Stomach (tissue), 19 donors: Measurements from ENCODE around the gene ANKHD1. TPM values are rescaled to one million over a fixed set of nuclear protein-coding genes. Genes with fewer than 3 reads are reported as not detected.
A peak's percentile ranks its signal among the peaks of the same experiment; 100 is the strongest.

Experiments
- DNase-seq, 2 donors: peaks; one replicate each; pipeline versions ENCODE4 v3.0.0 to v3.0.0-alpha.2; 2013 to 2019
- H3K27ac ChIP-seq, 5 donors: fragments of 200-600 bp in 4 of 5; sonication (generic) in 4 of 5; one replicate each; pipeline ENCODE4 v1.5.1; 2013 to 2019; ENCODE audit warnings: mild to moderate bottlenecking in 1 of 5, moderate library complexity in 1 of 5
- H3K27me3 ChIP-seq, 3 donors: fragments of 200-600 bp; sonication (generic); one replicate each; pipeline ENCODE4 v1.5.1; 2017 to 2019; ENCODE audit warnings: mixed run types in 1 of 3
- H3K36me3 ChIP-seq, 4 donors: fragments of 200-600 bp; sonication (generic); 1 replicate in 3 of 4; 2 replicates in 1 of 4; pipeline ENCODE4 v1.5.1; 2016 to 2019
- H3K4me1 ChIP-seq, 4 donors: fragments of 200-600 bp; sonication (generic); one replicate each; pipeline ENCODE4 v1.5.1; 2016 to 2019
- H3K4me3 ChIP-seq, 4 donors: fragments of 200-600 bp; sonication (generic) in 3 of 4; one replicate each; pipeline ENCODE4 v1.5.1; 2016 to 2019; ENCODE audit warnings: mild to moderate bottlenecking in 1 of 4
- H3K9me3 ChIP-seq, 4 donors: fragments of 200-600 bp; sonication (generic); one replicate each; pipeline ENCODE4 v1.5.1; 2016 to 2019
- EP300 ChIP-seq: sonication (generic); formaldehyde crosslinking; IDR thresholded peaks from one replicate; pipeline ENCODE4 v1.6.1; 2017; ENCODE audit warnings: antibody characterized with exemption
- POLR2A ChIP-seq, 4 donors: fragments of 450-650 bp; IDR thresholded peaks; one replicate each; pipeline ENCODE4 v1.6.1; 2016; ENCODE audit warnings: antibody characterized with exemption in 4 of 4, control low read depth in 2 of 4, mild to moderate bottlenecking in 1 of 4, moderate library complexity in 1 of 4
- POLR2AphosphoS5 ChIP-seq, 3 donors: sonication (generic); formaldehyde crosslinking; IDR thresholded peaks; one replicate each; pipeline ENCODE4 v1.6.1; 2016; ENCODE audit warnings: antibody characterized with exemption in 3 of 3
- WGBS, 5 donors: extraction: QIAGEN DNeasy Blood & Tissue Kit in 3 of 5; methylation state at CpG; one replicate each; pipeline versions ENCODE4 v1.1.5 to v1.1.7; 2013 to 2018; 5-methylcytosine and 5-hydroxymethylcytosine counted together
- intact Hi-C: fragments of 100-400 bp; cut with DNase I; formaldehyde crosslinking; loops from one replicate; pipeline ENCODE4 v1.15.1; 2023; ENCODE audit warnings: low total_unique reads
- long read RNA-seq, 10 donors: transcript quantifications; one replicate each; lab custom pipeline, GENCODE V29; 2026
- polyA plus RNA-seq, 3 donors: library from polyadenylated mRNA; stranded (reverse); fragments of 200-250 nt; gene quantifications; one replicate each; pipeline ENCODE4 v1.2.3, GENCODE V29; 2013
- total RNA-seq, 5 donors: library from RNA; depleted of rRNA; stranded (reverse); fragments of >200 nt; gene quantifications; one replicate each; pipeline versions ENCODE4 v1.1.0 to v1.2.3, GENCODE V29; 2014 to 2016
- TF ChIP-seq, protein P1 (sequence below), 7 experiments: fragments of 450-650 bp in 4 of 7; fragments of 200-600 bp in 3 of 7; sonication (generic) in 3 of 7; IDR thresholded peaks; one replicate each; pipeline ENCODE4 v1.5.1; 2016 to 2019; ENCODE audit warnings: antibody characterized with exemption in 7 of 7, control low read depth in 2 of 7, mild to moderate bottlenecking in 1 of 7
- donor health status: healthy with polysubstance abuse.
- donor health status: Bipolar disorder and iron deficiency.
- donor health status: healthy.

Gene ANKHD1, protein sequence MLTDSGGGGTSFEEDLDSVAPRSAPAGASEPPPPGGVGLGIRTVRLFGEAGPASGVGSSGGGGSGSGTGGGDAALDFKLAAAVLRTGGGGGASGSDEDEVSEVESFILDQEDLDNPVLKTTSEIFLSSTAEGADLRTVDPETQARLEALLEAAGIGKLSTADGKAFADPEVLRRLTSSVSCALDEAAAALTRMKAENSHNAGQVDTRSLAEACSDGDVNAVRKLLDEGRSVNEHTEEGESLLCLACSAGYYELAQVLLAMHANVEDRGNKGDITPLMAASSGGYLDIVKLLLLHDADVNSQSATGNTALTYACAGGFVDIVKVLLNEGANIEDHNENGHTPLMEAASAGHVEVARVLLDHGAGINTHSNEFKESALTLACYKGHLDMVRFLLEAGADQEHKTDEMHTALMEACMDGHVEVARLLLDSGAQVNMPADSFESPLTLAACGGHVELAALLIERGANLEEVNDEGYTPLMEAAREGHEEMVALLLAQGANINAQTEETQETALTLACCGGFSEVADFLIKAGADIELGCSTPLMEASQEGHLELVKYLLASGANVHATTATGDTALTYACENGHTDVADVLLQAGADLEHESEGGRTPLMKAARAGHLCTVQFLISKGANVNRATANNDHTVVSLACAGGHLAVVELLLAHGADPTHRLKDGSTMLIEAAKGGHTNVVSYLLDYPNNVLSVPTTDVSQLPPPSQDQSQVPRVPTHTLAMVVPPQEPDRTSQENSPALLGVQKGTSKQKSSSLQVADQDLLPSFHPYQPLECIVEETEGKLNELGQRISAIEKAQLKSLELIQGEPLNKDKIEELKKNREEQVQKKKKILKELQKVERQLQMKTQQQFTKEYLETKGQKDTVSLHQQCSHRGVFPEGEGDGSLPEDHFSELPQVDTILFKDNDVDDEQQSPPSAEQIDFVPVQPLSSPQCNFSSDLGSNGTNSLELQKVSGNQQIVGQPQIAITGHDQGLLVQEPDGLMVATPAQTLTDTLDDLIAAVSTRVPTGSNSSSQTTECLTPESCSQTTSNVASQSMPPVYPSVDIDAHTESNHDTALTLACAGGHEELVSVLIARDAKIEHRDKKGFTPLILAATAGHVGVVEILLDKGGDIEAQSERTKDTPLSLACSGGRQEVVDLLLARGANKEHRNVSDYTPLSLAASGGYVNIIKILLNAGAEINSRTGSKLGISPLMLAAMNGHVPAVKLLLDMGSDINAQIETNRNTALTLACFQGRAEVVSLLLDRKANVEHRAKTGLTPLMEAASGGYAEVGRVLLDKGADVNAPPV (N-terminal part only)
- total RNA-seq (100 to 1,000 TPM in 4 of 5 donors, 10 to 100 TPM in 1; 99.6 to 249 (median 175) TPM), polyA plus RNA-seq (10 to 100 TPM; 22.0 to 99.4 (median 37.6) TPM)
- long read RNA-seq, donor 1 = 0 reads
- long read RNA-seq, donor 2, transcript ANKHD1-218 (2 exons, 522 nt) = major isoform, 10 of 27 reads
- long read RNA-seq, donor 2, partial matches to known transcripts = 14 of 27 reads
- long read RNA-seq, donor 2, other reads (novel, unspliced or antisense) = 0 of 27 reads
- long read RNA-seq, donor 3, partial matches to known transcripts = 5 of 8 reads
- long read RNA-seq, donor 3, other reads (novel, unspliced or antisense) = 0 of 8 reads
- long read RNA-seq, donor 4 = 0 reads
- long read RNA-seq, donor 5, partial matches to known transcripts = 22 of 26 reads
- long read RNA-seq, donor 5, other reads (novel, unspliced or antisense) = 0 of 26 reads
- long read RNA-seq, donor 6, transcript ANKHD1-218 (2 exons, 522 nt) = major isoform, 8 of 49 reads
- long read RNA-seq, donor 6, partial matches to known transcripts = 36 of 49 reads
- long read RNA-seq, donor 6, other reads (novel, unspliced or antisense) = 0 of 49 reads
- long read RNA-seq, donor 7, partial matches to known transcripts = 16 of 21 reads
- long read RNA-seq, donor 7, other reads (novel, unspliced or antisense) = 0 of 21 reads
- long read RNA-seq, donor 8, full-length matches to known transcripts = 6 of 12 reads
- long read RNA-seq, donor 8, partial matches to known transcripts = 6 of 12 reads
- long read RNA-seq, donor 8, other reads (novel, unspliced or antisense) = 0 of 12 reads
- long read RNA-seq, donor 9, partial matches to known transcripts = 6 of 9 reads
- long read RNA-seq, donor 9, other reads (novel, unspliced or antisense) = 0 of 9 reads
- long read RNA-seq, donor 10, partial matches to known transcripts = 0 of 1 reads
- long read RNA-seq, donor 10, other reads (novel, unspliced or antisense) = 0 of 1 reads

DNA sequence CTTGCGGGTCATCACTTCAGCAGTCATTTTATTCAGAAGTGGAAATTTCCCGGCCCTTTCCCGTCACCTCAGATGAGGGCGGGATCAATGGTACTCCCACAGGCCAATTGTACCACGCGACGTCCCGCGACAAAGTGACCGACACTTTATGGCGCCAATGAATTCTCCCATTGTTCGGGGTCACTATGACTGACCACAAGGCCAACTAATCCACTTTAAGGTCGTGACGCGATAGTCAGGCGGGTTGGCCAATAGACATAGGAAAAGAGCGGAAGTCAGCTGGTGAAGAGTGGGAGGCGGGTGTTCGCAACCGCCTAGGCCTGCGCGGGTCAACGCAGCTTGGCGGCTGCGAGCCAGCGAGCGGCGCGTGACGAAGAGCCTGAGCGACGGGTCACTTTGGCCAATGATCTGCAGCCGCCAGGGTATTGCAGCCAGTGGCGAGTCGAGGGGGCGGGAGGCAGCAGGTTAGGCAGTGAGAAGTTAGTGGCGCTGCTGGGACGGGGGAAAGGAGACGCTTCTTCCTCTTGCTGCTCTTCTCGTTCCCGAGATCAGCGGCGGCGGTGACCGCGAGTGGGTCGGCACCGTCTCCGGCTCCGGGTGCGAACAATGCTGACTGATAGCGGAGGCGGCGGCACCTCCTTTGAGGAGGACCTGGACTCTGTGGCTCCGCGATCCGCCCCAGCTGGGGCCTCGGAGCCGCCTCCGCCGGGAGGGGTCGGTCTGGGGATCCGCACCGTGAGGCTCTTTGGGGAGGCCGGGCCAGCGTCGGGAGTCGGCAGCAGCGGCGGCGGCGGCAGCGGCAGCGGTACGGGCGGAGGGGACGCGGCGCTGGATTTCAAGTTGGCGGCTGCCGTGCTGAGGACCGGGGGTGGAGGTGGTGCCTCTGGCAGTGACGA lies at the start of gene ANKHD1:
Gene ANKHD1, plus strand, starts transcription at position 472 of the 896 bp plus-strand sequence. Its CDS starts 135 bp downstream, at position 607.
- H3K27ac ChIP-seq = peak within 1 kb of the TSS; percentile 93 to 98 (median 97)
- H3K27me3 ChIP-seq = no peaks in the 10 kb centered on the region
- H3K4me3 ChIP-seq = peak within 1 kb of the TSS; percentile 85 to 99 (median 92)
- peak; percentile 90 to 96 (median 94) for TF ChIP-seq POLR2AphosphoS5 (IDR thresholded peaks at IDR 0.05)
- TF ChIP-seq, protein P1, sequence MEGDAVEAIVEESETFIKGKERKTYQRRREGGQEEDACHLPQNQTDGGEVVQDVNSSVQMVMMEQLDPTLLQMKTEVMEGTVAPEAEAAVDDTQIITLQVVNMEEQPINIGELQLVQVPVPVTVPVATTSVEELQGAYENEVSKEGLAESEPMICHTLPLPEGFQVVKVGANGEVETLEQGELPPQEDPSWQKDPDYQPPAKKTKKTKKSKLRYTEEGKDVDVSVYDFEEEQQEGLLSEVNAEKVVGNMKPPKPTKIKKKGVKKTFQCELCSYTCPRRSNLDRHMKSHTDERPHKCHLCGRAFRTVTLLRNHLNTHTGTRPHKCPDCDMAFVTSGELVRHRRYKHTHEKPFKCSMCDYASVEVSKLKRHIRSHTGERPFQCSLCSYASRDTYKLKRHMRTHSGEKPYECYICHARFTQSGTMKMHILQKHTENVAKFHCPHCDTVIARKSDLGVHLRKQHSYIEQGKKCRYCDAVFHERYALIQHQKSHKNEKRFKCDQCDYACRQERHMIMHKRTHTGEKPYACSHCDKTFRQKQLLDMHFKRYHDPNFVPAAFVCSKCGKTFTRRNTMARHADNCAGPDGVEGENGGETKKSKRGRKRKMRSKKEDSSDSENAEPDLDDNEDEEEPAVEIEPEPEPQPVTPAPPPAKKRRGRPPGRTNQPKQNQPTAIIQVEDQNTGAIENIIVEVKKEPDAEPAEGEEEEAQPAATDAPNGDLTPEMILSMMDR (IDR thresholded peaks at IDR 0.05) = peak in 1 of 7 experiments; percentile 15
- TF ChIP-seq POLR2A (IDR thresholded peaks at IDR 0.05) = peak in 2 of 4 donors; percentile 92 to 96
- TF ChIP-seq EP300 = no peak
- DNase-seq = peak; percentile 98 to 100
- H3K9me3 ChIP-seq = no peaks in the 10 kb centered on the region
- WGBS, 5 donors = 0 to 1% (median 0%) methylated on average over 22 to 83 of the region's 83 CpGs
- peaks cover 24 to 55% (median 43%) of the 10 kb centered on the region in 4 donors for H3K4me1 ChIP-seq
- intact Hi-C loops = no loop called here
- peaks cover 0 to 13% (median 10%) of the 10 kb centered on the region in 4 donors for H3K36me3 ChIP-seq

DNA sequence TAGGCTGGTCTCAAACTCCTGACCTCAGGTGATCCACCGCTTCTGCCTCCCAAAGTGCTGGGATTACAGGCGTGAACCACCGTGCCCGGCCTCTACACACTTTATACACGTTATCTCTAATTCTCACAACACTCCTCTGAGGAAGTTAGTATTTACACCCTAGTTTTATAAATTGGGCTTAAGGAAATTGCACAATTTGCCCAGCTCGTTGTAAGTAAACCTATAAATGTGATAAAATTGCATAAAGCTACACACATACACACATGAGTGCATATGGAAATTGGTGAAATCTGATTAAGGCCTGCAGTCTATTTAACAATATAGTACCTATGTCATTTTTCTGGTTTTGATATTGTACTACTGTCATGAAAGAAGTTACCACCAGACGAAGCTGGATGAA lies 46.1 kb upstream of the ANKHD1 start:
- intact Hi-C loops = loop anchor here (5.0 kb wide), 1 partner anchor 113 kb away; no protein-coding TSS in a partner anchor
- TF ChIP-seq, protein P1 (IDR thresholded peaks at IDR 0.05) = no peak
- TF ChIP-seq POLR2AphosphoS5 (IDR thresholded peaks at IDR 0.05) = no peak
- TF ChIP-seq EP300 = no peak
- TF ChIP-seq POLR2A (IDR thresholded peaks at IDR 0.05) = no peak
- H3K27ac ChIP-seq = no peak overlapping the region
- no peaks in the 10 kb centered on the region for H3K27me3 ChIP-seq
- no peaks in the 10 kb centered on the region for H3K36me3 ChIP-seq
- no peak overlapping the region for H3K4me3 ChIP-seq
- H3K4me1 ChIP-seq = peaks cover 7 to 41% (median 27%) of the 10 kb centered on the region in 4 donors
- 53 to 74% (median 64%) methylated on average over 7 of the region's 7 CpGs for WGBS, 5 donors
- DNase-seq = no peak
- no peaks in the 10 kb centered on the region for H3K9me3 ChIP-seq
